K562 (cell line): ENCODE measurements around the gene SLX1B. TPM values are rescaled to one million over a fixed set of nuclear protein-coding genes. Genes with fewer than 3 reads are reported as not detected.
"Not testable (repeated sequence)": the region's sequence is repeated elsewhere in the genome, so short reads cannot be mapped to it uniquely, and the experiment has no call there.

ENCODE experiments used
- ATAC-seq: fragments of 200-7000 bp; cut with Tn5 transposase; 3 replicates; pipeline ENCODE4 v1.9.1; 2020; ENCODE audit warnings: moderate library complexity
- BruUV-seq: library from RNA; stranded (reverse); fragments of 400-500 nt; replicated peaks from 2 replicates; lab custom pipeline; 2021; lab: Mats Ljungman, UMichigan
- CTCF ChIA-PET: fragments of 300-600 bp; formaldehyde crosslinking; extraction: SDS; loops from one replicate; lab custom pipeline; 2021; ENCODE audit warnings: low intra/inter-chr PET ratio; lab: Yijun Ruan, JAX
- POLR2A ChIA-PET: fragments of 300-600, 350-650 bp; sonication (Branson Sonifier 250); formaldehyde crosslinking; extraction: SDS; loops from one replicate; lab custom pipeline; 2021; ENCODE audit warnings: antibody characterized with exemption, inconsistent platforms; lab: Yijun Ruan, JAX
- DNase-seq, 4 experiments: peaks; one replicate each; pipeline versions ENCODE4 v3.0.0 to v3.0.0-alpha.2; 2011 to 2018; ENCODE audit warnings: low spot score in 3 of 4, mixed read lengths in 3 of 4; ENCODE audit errors: extremely low read depth in 1 of 4
- FAIRE-seq: peaks from 2 replicates; lab custom pipeline; 2011; peaks lifted over from hg19 to GRCh38; lab: Jason Lieb, UNC
- H2AFZ ChIP-seq: 2 replicates; pipeline ENCODE4 v1.6.0; 2011; ENCODE audit warnings: low read depth, low read length, control low read depth, inconsistent platforms
- H3K27ac ChIP-seq: fragments of 200-600 bp; 3 replicates; pipeline ENCODE4 v1.8.0; 2011; ENCODE audit warnings: low read depth, mild to moderate bottlenecking, control low read depth, inconsistent platforms, low read length, moderate library complexity, mixed read lengths; ENCODE audit errors: extremely low read depth
- H3K27me3 ChIP-seq, 2 experiments: fragments of 300-600 bp in 1 of 2; 2 replicates in 1 of 2; 3 replicates in 1 of 2; pipeline versions ENCODE4 v1.6.0 to v1.8.0; 2011; ENCODE audit warnings: inconsistent platforms in 2 of 2, low read length in 2 of 2, mild to moderate bottlenecking in 1 of 2, mixed read lengths in 1 of 2, moderate library complexity in 1 of 2; ENCODE audit not compliant: control insufficient read depth in 2 of 2, insufficient read depth in 2 of 2
- H3K36me3 ChIP-seq: fragments of 300-600 bp; 3 replicates; pipeline ENCODE4 v1.8.0; 2011; ENCODE audit warnings: mild to moderate bottlenecking, low read length, inconsistent platforms; ENCODE audit not compliant: control insufficient read depth, insufficient read depth
- H3K4me1 ChIP-seq, 2 experiments: fragments of 200-600 bp in 1 of 2; replicated peaks in 1 of 2; 2 replicates in 1 of 2; 3 replicates in 1 of 2; pipeline versions ENCODE4 v1.5.1 to v1.8.0; 2011; ENCODE audit warnings: inconsistent platforms in 2 of 2, low read length in 2 of 2, mild to moderate bottlenecking in 1 of 2, mixed read lengths in 1 of 2, moderate library complexity in 1 of 2; ENCODE audit not compliant: control insufficient read depth in 2 of 2, insufficient read depth in 2 of 2
- H3K4me2 ChIP-seq: 2 replicates; pipeline ENCODE4 v1.6.1; 2011; ENCODE audit warnings: low read length, control low read depth, inconsistent platforms, mixed read lengths; ENCODE audit not compliant: insufficient read depth
- H3K4me3 ChIP-seq: fragments of 200-600 bp; sonication (generic), shearing (Covaris generic); 2 replicates; pipeline ENCODE4 v1.5.1; 2016; ENCODE audit warnings: control low read depth, inconsistent platforms
- H3K79me2 ChIP-seq: fragments of 200-600 bp; 3 replicates; pipeline ENCODE4 v1.8.0; 2011; ENCODE audit warnings: low read length, inconsistent platforms; ENCODE audit not compliant: control insufficient read depth, insufficient read depth
- H3K9ac ChIP-seq, 2 experiments: 2 replicates each; pipeline versions ENCODE4 v1.6.0 to v1.6.1; 2011; ENCODE audit warnings: low read depth in 2 of 2, low read length in 2 of 2, control low read depth in 1 of 2, inconsistent platforms in 1 of 2, mild to moderate bottlenecking in 1 of 2, mixed read lengths in 1 of 2; ENCODE audit not compliant: insufficient read depth in 1 of 2
- H3K9me1 ChIP-seq: one replicate; pipeline ENCODE4 v1.6.0; 2011; ENCODE audit warnings: inconsistent platforms, mild to moderate bottlenecking, low read length, moderate library complexity; ENCODE audit not compliant: control insufficient read depth, insufficient read depth
- H3K9me3 ChIP-seq: replicated peaks from 2 replicates; pipeline ENCODE4 v1.5.1; 2011; ENCODE audit warnings: low read depth, low read length, inconsistent platforms; ENCODE audit not compliant: control insufficient read depth, insufficient read depth
- H4K20me1 ChIP-seq: replicated peaks from 2 replicates; pipeline ENCODE4 v1.6.1; 2011; ENCODE audit warnings: low read length, inconsistent platforms, mixed read lengths; ENCODE audit not compliant: control insufficient read depth, insufficient read depth
- WGBS: fragments of 100-300 bp; shearing (Covaris generic); methylation state at CpG from one replicate; pipeline ENCODE4 v1.1.6; 2016; ENCODE audit warnings: low coverage, mixed read lengths; ENCODE audit not compliant: insufficient coverage; ENCODE audit errors: missing lambda C conversion rate; 5-methylcytosine and 5-hydroxymethylcytosine counted together
- in situ Hi-C: fragments of 300-500 bp; cut with MboI; formaldehyde crosslinking; loops from 4 replicates; pipeline ENCODE4 v1.15.0; 2018; ENCODE audit warnings: inconsistent platforms, mixed read lengths
- intact Hi-C: fragments of 100-400 bp; cut with micrococcal nuclease; formaldehyde crosslinking; loops from 2 replicates; pipeline ENCODE4 v1.14.2; 2022
- polyA plus RNA-seq, 8 experiments: library from polyadenylated mRNA; depleted of rRNA in 4 of 8; stranded (reverse) in 5 of 8; unstranded in 3 of 8; fragments of >200 nt; fragmentation: Nextera tagmentation in 2 of 8; fragmentation: Illumina TruSeq in 1 of 8; extraction: Ambion mirVana in 2 of 8; extraction: Trizol in 1 of 8; gene quantifications; 2 replicates each; pipeline versions ENCODE4 v1.2.1 to v1.2.3, GENCODE V29; 2011 to 2014; ENCODE audit warnings: inconsistent platforms in 1 of 8, missing spikeins in 1 of 8
- total RNA-seq, 7 experiments: library from RNA; depleted of rRNA in 6 of 7; stranded (reverse); fragments of >200 nt in 6 of 7; fragmentation: Illumina TruSeq in 2 of 7; extraction: Trizol in 2 of 7; gene quantifications; 2 replicates each; pipeline versions ENCODE4 v1.2.1 to v1.2.3, GENCODE V29; 2011 to 2021; ENCODE audit warnings: low replicate concordance in 1 of 7

The SLX1B gene
- total and polyA plus RNA-seq, 9 of the 15 experiments (the other 6 are each of a cell fraction or from before 2014, with no cell fraction given): 1.6 to 43.5 (median 11.4) TPM

GRCh38 chr16:29460647-29461030 is 6.3 kb downstream of the SLX1B start:
- H3K4me1 ChIP-seq, intact Hi-C loops, H3K4me2 ChIP-seq, H3K9me1 ChIP-seq, H3K9me3 ChIP-seq, FAIRE-seq, BruUV-seq, POLR2A ChIA-PET, H3K27me3 ChIP-seq, DNase-seq, CTCF ChIA-PET, H3K9ac ChIP-seq, H4K20me1 ChIP-seq, H3K27ac ChIP-seq, H3K4me3 ChIP-seq, H2AFZ ChIP-seq, H3K36me3 ChIP-seq, H3K79me2 ChIP-seq: not testable (repeated sequence)
- in situ Hi-C loops: loop anchor here (25.0 kb wide), 3 partner anchors 677 to 1177 kb away; partner anchors contain the start of genes CD2BP2, MYL11 and TBC1D10B
- WGBS: no CpG with 5 or more reads among the region's 9 CpGs
- ATAC-seq: peak; percentile 24

DNA sequence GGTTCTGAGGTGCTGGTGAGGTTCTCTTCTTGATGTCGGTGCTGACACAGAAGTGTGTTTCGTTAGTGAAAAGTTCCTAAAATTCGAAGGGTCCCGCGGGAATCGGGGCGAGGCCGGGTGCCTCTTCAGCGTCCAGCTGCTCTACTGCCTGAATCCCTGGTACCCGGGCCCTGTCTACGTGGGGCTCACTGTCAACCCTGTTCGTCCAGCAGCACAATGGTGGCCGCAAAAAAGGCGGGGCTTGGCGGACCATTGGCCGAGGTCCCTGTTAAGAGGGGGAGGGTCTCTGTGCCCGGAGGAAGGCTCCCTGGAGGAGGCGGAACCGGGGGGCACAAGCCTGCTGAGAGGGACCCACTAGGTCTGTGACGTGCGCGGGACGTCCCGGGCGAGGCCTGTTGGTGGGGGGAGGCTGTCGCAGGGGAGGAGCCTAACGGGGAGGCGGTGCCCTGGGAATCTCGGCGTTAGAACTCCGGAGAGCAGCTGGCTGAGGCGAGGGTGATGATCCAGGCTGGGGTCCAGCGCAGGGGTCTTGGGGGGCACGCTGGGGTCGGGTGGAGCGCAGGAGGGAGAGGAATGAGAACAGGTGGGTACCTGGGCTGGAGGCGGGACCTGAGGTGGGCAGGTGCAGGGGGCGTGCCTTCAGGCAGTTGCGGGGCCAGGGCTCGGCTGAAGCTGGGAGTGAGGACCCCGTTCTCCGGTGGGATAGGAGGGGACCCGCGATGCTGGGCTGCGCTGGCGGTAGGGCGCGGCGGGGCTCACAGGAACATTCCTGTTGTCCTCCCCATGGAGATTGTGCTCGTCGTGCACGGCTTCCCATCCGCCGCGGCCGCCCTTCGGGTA is 11.9 kb downstream of the SLX1B start:
- intact Hi-C loops, BruUV-seq, H3K4me1 ChIP-seq, H3K9ac ChIP-seq, DNase-seq, H3K27ac ChIP-seq, CTCF ChIA-PET, FAIRE-seq, H3K36me3 ChIP-seq, H3K9me1 ChIP-seq, H3K27me3 ChIP-seq, POLR2A ChIA-PET, H3K4me2 ChIP-seq, H3K9me3 ChIP-seq, H3K79me2 ChIP-seq, H2AFZ ChIP-seq, H3K4me3 ChIP-seq, H4K20me1 ChIP-seq: not testable (repeated sequence)
- peak; percentile 76 for ATAC-seq
- in situ Hi-C loops: loop anchor here (25.0 kb wide), 3 partner anchors 671 to 1171 kb away; partner anchors contain the start of genes CD2BP2, MYL11 and TBC1D10B
- WGBS: no CpG with 5 or more reads among the region's 57 CpGs

- H3K27me3 ChIP-seq: not testable (repeated sequence)
These were observed 12.6 kb downstream of the SLX1B start for GRCh38 chr16:29466904-29467303.

More at GRCh38 chr16:29466904-29467303, 12.6 kb downstream of the SLX1B start:
- H2AFZ ChIP-seq, H4K20me1 ChIP-seq, POLR2A ChIA-PET, H3K4me1 ChIP-seq, H3K9me3 ChIP-seq, FAIRE-seq, CTCF ChIA-PET, H3K4me2 ChIP-seq, H3K36me3 ChIP-seq, H3K79me2 ChIP-seq, BruUV-seq, H3K27ac ChIP-seq, H3K9ac ChIP-seq, H3K4me3 ChIP-seq, H3K9me1 ChIP-seq, intact Hi-C loops, DNase-seq: not testable (repeated sequence)
- no CpG with 5 or more reads among the region's 33 CpGs for WGBS
- in situ Hi-C loops: loop anchor here (25.0 kb wide), 3 partner anchors 670 to 1170 kb away; partner anchors contain the start of genes CD2BP2, MYL11 and TBC1D10B
- ATAC-seq: peak; percentile 56
